H9 (cell line): Measurements from ENCODE around the gene TRIM17. TPM values are rescaled to one million over a fixed set of nuclear protein-coding genes. Genes with fewer than 3 reads are reported as not detected.

Experiments
- DNase-seq: peaks from one replicate; pipeline ENCODE4 v3.0.0-alpha.2; 2017
- H2AFZ ChIP-seq: one replicate; pipeline ENCODE4 v1.6.1; 2013; ENCODE audit warnings: mild to moderate bottlenecking, low read length, control low read depth, moderate library complexity
- H2AK5ac ChIP-seq: 2 replicates; pipeline ENCODE4 v1.6.1; 2013; ENCODE audit warnings: low read length, control low read depth, mixed read lengths; ENCODE audit not compliant: insufficient read length
- H2BK120ac ChIP-seq: one replicate; pipeline ENCODE4 v1.6.1; 2013; ENCODE audit warnings: low read depth, mild to moderate bottlenecking, low read length, control low read depth, inconsistent platforms; ENCODE audit not compliant: poor library complexity, severe bottlenecking
- H2BK12ac ChIP-seq: 2 replicates; pipeline ENCODE4 v1.6.1; 2013; ENCODE audit warnings: low read length, control low read depth, mixed read lengths, low read depth; ENCODE audit not compliant: insufficient read length
- H2BK15ac ChIP-seq: 2 replicates; pipeline ENCODE4 v1.6.1; 2013; ENCODE audit warnings: low read depth, low read length, control low read depth
- H2BK20ac ChIP-seq: one replicate; pipeline ENCODE4 v1.6.1; 2013; ENCODE audit warnings: low read depth, mild to moderate bottlenecking, low read length, control low read depth, inconsistent platforms; ENCODE audit not compliant: poor library complexity, severe bottlenecking
- H2BK5ac ChIP-seq: 2 replicates; pipeline ENCODE4 v1.6.1; 2013; ENCODE audit warnings: low read length, control low read depth, mixed read lengths; ENCODE audit not compliant: insufficient read length
- H3K14ac ChIP-seq: 2 replicates; pipeline ENCODE4 v1.6.1; 2013; ENCODE audit warnings: low read length, control low read depth; ENCODE audit not compliant: insufficient read depth
- H3K18ac ChIP-seq: 2 replicates; pipeline ENCODE4 v1.6.1; 2013; ENCODE audit warnings: low read depth, mild to moderate bottlenecking, mixed read lengths, low read length, control low read depth; ENCODE audit not compliant: insufficient read length
- H3K23ac ChIP-seq: 2 replicates; pipeline ENCODE4 v1.6.1; 2013; ENCODE audit warnings: low read length, control low read depth, mixed read lengths, low read depth; ENCODE audit not compliant: insufficient read length
- H3K23me2 ChIP-seq: 2 replicates; pipeline ENCODE4 v1.6.1; 2013; ENCODE audit warnings: low read depth, mild to moderate bottlenecking, mixed read lengths, low read length, control low read depth; ENCODE audit not compliant: insufficient read length, poor library complexity, severe bottlenecking
- H3K27ac ChIP-seq: 2 replicates; pipeline ENCODE4 v1.5.1; 2013; ENCODE audit warnings: low read length, control low read depth, mixed read lengths, low read depth; ENCODE audit not compliant: insufficient read length
- H3K27me3 ChIP-seq: 2 replicates; pipeline ENCODE4 v1.6.1; 2013; ENCODE audit warnings: low read length, control low read depth, inconsistent platforms; ENCODE audit not compliant: insufficient read depth
- H3K4ac ChIP-seq: 2 replicates; pipeline ENCODE4 v1.6.1; 2013; ENCODE audit warnings: low read depth, mild to moderate bottlenecking, control low read depth, inconsistent platforms, low read length, moderate library complexity
- H3K4me1 ChIP-seq: 2 replicates; pipeline ENCODE4 v1.6.1; 2013; ENCODE audit warnings: low read length, control low read depth, inconsistent platforms; ENCODE audit not compliant: insufficient read depth
- H3K4me2 ChIP-seq: 2 replicates; pipeline ENCODE4 v1.6.1; 2013; ENCODE audit warnings: low read length, control low read depth, mixed read lengths; ENCODE audit not compliant: insufficient read length, insufficient read depth
- H3K56ac ChIP-seq: 2 replicates; pipeline ENCODE4 v1.6.1; 2013; ENCODE audit warnings: low read depth, mild to moderate bottlenecking, mixed read lengths, low read length, control low read depth; ENCODE audit not compliant: insufficient read length
- H3K79me1 ChIP-seq: 2 replicates; pipeline ENCODE4 v1.6.1; 2013; ENCODE audit warnings: low read depth, mild to moderate bottlenecking, moderate library complexity, low read length, control low read depth, inconsistent platforms; ENCODE audit not compliant: insufficient read depth, poor library complexity, severe bottlenecking
- H3K79me2 ChIP-seq: 2 replicates; pipeline ENCODE4 v1.6.1; 2013; ENCODE audit warnings: low read length, control low read depth, inconsistent platforms; ENCODE audit not compliant: insufficient read depth
- H3K9ac ChIP-seq: 2 replicates; pipeline ENCODE4 v1.6.1; 2013; ENCODE audit warnings: low read length, control low read depth, mixed read lengths; ENCODE audit not compliant: insufficient read length; ENCODE audit errors: extremely low read depth
- H3K9me3 ChIP-seq: one replicate; pipeline ENCODE4 v1.6.1; 2013; ENCODE audit warnings: low read depth, low read length, inconsistent platforms; ENCODE audit not compliant: control insufficient read depth
- H3T11ph ChIP-seq: one replicate; pipeline ENCODE4 v1.6.1; 2013; ENCODE audit warnings: mild to moderate bottlenecking, low read length, control low read depth, inconsistent platforms
- H4K20me1 ChIP-seq: one replicate; pipeline ENCODE4 v1.6.1; 2013; ENCODE audit not compliant: control insufficient read depth, insufficient read length, insufficient read depth
- H4K5ac ChIP-seq: 2 replicates; pipeline ENCODE4 v1.6.1; 2013; ENCODE audit warnings: low read depth, mild to moderate bottlenecking, mixed read lengths, low read length, control low read depth; ENCODE audit not compliant: insufficient read length
- H4K8ac ChIP-seq: replicated peaks from 2 replicates; pipeline ENCODE4 v1.6.1; 2013; ENCODE audit warnings: low read length, control low read depth, mixed read lengths, low read depth; ENCODE audit not compliant: insufficient read length
- H4K91ac ChIP-seq: 2 replicates; pipeline ENCODE4 v1.6.1; 2013; ENCODE audit warnings: low read depth, mild to moderate bottlenecking, moderate library complexity, mixed read lengths, low read length, control low read depth; ENCODE audit not compliant: insufficient read length
- H3K27ac Mint-ChIP-seq, 3 experiments: 2 replicates in 2 of 3; 3 replicates in 1 of 3; pipeline ENCODE4 v1.8.0; 2020 to 2021; ENCODE audit warnings: mixed read lengths in 3 of 3, mild to moderate bottlenecking in 1 of 3, moderate library complexity in 1 of 3
- H3K27me3 Mint-ChIP-seq: 2 replicates; pipeline ENCODE4 v1.8.0; 2021; ENCODE audit warnings: low read depth, mild to moderate bottlenecking, moderate library complexity, mixed read lengths
- H3K36me3 Mint-ChIP-seq, 3 experiments: 2 replicates in 2 of 3; 3 replicates in 1 of 3; pipeline ENCODE4 v1.8.0; 2020 to 2021; ENCODE audit warnings: low read depth in 3 of 3, mixed read lengths in 3 of 3; ENCODE audit not compliant: insufficient read depth in 1 of 3
- H3K4me1 Mint-ChIP-seq, 2 experiments: 2 replicates each; pipeline ENCODE4 v1.8.0; 2020; ENCODE audit warnings: mixed read lengths in 2 of 2
- H3K4me3 Mint-ChIP-seq, 2 experiments: 2 replicates in 1 of 2; 3 replicates in 1 of 2; pipeline ENCODE4 v1.8.0; 2020 to 2021; ENCODE audit warnings: mild to moderate bottlenecking in 2 of 2, mixed read lengths in 2 of 2, moderate library complexity in 1 of 2
- H3K9me3 Mint-ChIP-seq, 2 experiments: 2 replicates in 1 of 2; 3 replicates in 1 of 2; pipeline ENCODE4 v1.8.0; 2020; ENCODE audit warnings: mild to moderate bottlenecking in 2 of 2, mixed read lengths in 2 of 2, moderate library complexity in 1 of 2
- CTCF ChIP-seq: fragments of 200-600 bp; sonication (generic); conservative IDR thresholded peaks from 3 replicates; pipeline ENCODE4 v1.8.0; 2021; ENCODE audit warnings: antibody characterized with exemption, mild to moderate bottlenecking
- WGBS: extraction: QIAGEN DNeasy Blood & Tissue Kit; methylation state at CpG from one replicate; pipeline ENCODE4 v1.1.7; 2013; ENCODE audit warnings: missing lambda C conversion rate, low lambda C conversion rate, mixed read lengths; ENCODE audit not compliant: insufficient read length; ENCODE audit errors: extremely low coverage; 5-methylcytosine and 5-hydroxymethylcytosine counted together
- total RNA-seq: library from RNA; stranded (reverse); gene quantifications from 2 replicates; pipeline ENCODE4 v1.2.1, GENCODE V29; 2021

TRIM17 gene
- total RNA-seq, 1 experiment from 2014 or later = 2.8 TPM

GRCh38 chr1:228438266-228438665, 21.6 kb upstream of the TRIM17 start:
- Histone ChIP-seq H4K8ac (no peak overlapping the region), H3K4me1 (no peaks in the 10 kb centered on the region; the same call in 1 of the 2 replicates), H4K5ac (no peak overlapping the region), H2BK5ac (no peak overlapping the region), H3K9ac (no peak overlapping the region), H3K4ac (no peak overlapping the region), H2BK15ac (no peak overlapping the region), H3K23ac (no peak overlapping the region), H4K20me1 (no peaks in the 10 kb centered on the region), H3K79me1 (no peaks in the 10 kb centered on the region), H2BK12ac (no peak overlapping the region), H2BK20ac (no peak overlapping the region), H3K9me3 (no peaks in the 10 kb centered on the region), H2BK120ac (no peak overlapping the region), H4K91ac (no peak overlapping the region), H3K4me2 (no peak overlapping the region), H3K27ac (no peak overlapping the region), H3K27me3 (peaks cover 17% of the 10 kb centered on the region), H3T11ph (no peak overlapping the region), H3K23me2 (no peaks in the 10 kb centered on the region), H3K56ac (no peak overlapping the region), H2AFZ (no peak overlapping the region), H3K18ac (no peak overlapping the region), H3K79me2 (no peaks in the 10 kb centered on the region), H3K14ac (no peak overlapping the region), H2AK5ac (no peak overlapping the region)
- no peak for TF ChIP-seq CTCF
- no peaks in the 10 kb centered on the region; a peak in 1 of 5 replicates for H3K9me3 Mint-ChIP-seq
- H3K4me3 Mint-ChIP-seq = no peak overlapping the region
- no peaks in the 10 kb centered on the region for H3K36me3 Mint-ChIP-seq
- no CpG with 5 or more reads among the region's 1 CpG for WGBS
- peaks cover 13 to 17% of the 10 kb centered on the region in 2 experiments for H3K4me1 Mint-ChIP-seq
- H3K27me3 Mint-ChIP-seq = peaks cover 100% of the 10 kb centered on the region
- no peak for DNase-seq
- no peak overlapping the region for H3K27ac Mint-ChIP-seq
